ENCODE data around the gene THAP3.
"Not testable (repeated sequence)": the region's sequence is repeated elsewhere in the genome, so short reads cannot be mapped to it uniquely, and the experiment has no call there.

Gene THAP3

GRCh38 chr1:6597777-6598131 is 26.9 kb upstream of the THAP3 start:
- Histone ChIP-seq H3F3A (ENCODE audit: insufficient read depth, low read length) (no peaks in the 10 kb centered on the region), H3K4me1 (ENCODE audit: insufficient read depth, low read length, severe bottlenecking) (peaks cover 40% of the 10 kb centered on the region), H3K79me2 (ENCODE audit: insufficient read depth, low read length) (peaks cover 27% of the 10 kb centered on the region), H2AFZ (ENCODE audit: low read length) (no peak overlapping the region), H3K9me3 (ENCODE audit: low read length) (no peaks in the 10 kb centered on the region), H3K4me3 (ENCODE audit: low read depth, low read length, poor library complexity, severe bottlenecking) (no peak overlapping the region), H4K20me1 (ENCODE audit: insufficient read depth, low read length) (no peaks in the 10 kb centered on the region), H3K36me3 (ENCODE audit: insufficient read depth, low read length) (peaks cover 76% of the 10 kb centered on the region), H3K27me3 (ENCODE audit: insufficient read depth, low read length) (no peaks in the 10 kb centered on the region), H3K9me2 (ENCODE audit: low read depth, low read length) (no peaks in the 10 kb centered on the region), H3K9ac (ENCODE audit: low read length) (no peak overlapping the region), H3K27ac (ENCODE audit: low read depth, low read length, poor library complexity, severe bottlenecking) (no peak overlapping the region), H3K4me2 (ENCODE audit: low read length) (no peak overlapping the region)
- TF ChIP-seq EZH2 (IDR thresholded peaks at IDR 0.05; ENCODE audit: borderline replicate concordance, low read length), result no peak
- TF ChIP-seq, protein P1, sequence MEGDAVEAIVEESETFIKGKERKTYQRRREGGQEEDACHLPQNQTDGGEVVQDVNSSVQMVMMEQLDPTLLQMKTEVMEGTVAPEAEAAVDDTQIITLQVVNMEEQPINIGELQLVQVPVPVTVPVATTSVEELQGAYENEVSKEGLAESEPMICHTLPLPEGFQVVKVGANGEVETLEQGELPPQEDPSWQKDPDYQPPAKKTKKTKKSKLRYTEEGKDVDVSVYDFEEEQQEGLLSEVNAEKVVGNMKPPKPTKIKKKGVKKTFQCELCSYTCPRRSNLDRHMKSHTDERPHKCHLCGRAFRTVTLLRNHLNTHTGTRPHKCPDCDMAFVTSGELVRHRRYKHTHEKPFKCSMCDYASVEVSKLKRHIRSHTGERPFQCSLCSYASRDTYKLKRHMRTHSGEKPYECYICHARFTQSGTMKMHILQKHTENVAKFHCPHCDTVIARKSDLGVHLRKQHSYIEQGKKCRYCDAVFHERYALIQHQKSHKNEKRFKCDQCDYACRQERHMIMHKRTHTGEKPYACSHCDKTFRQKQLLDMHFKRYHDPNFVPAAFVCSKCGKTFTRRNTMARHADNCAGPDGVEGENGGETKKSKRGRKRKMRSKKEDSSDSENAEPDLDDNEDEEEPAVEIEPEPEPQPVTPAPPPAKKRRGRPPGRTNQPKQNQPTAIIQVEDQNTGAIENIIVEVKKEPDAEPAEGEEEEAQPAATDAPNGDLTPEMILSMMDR (IDR thresholded peaks at IDR 0.05; ENCODE audit: low read length), result no peak

GRCh38 chr1:6599141-6599975 is 25.3 kb upstream of the THAP3 start:
- Histone ChIP-seq H4K20me1 (ENCODE audit: insufficient read depth, low read length) (no peaks in the 10 kb centered on the region), H2AFZ (ENCODE audit: low read length) (no peak overlapping the region), H3K36me3 (ENCODE audit: insufficient read depth, low read length) (peaks cover 60% of the 10 kb centered on the region), H3K9me2 (ENCODE audit: low read depth, low read length) (no peaks in the 10 kb centered on the region), H3K79me2 (ENCODE audit: insufficient read depth, low read length) (peaks cover 27% of the 10 kb centered on the region), H3K4me1 (ENCODE audit: insufficient read depth, low read length, severe bottlenecking) (peaks cover 54% of the 10 kb centered on the region), H3K9me3 (ENCODE audit: low read length) (no peaks in the 10 kb centered on the region), H3K27ac (ENCODE audit: low read depth, low read length, poor library complexity, severe bottlenecking) (peak overlapping the region; percentile 63), H3F3A (ENCODE audit: insufficient read depth, low read length) (no peaks in the 10 kb centered on the region), H3K27me3 (ENCODE audit: insufficient read depth, low read length) (no peaks in the 10 kb centered on the region), H3K4me3 (ENCODE audit: low read depth, low read length, poor library complexity, severe bottlenecking) (peak overlapping the region; percentile 78), H3K4me2 (ENCODE audit: low read length) (peak overlapping the region; percentile 99), H3K9ac (ENCODE audit: low read length) (peak overlapping the region; percentile 58)
- TF ChIP-seq, protein P1 (IDR thresholded peaks at IDR 0.05; ENCODE audit: low read length), result no peak
- TF ChIP-seq EZH2 (IDR thresholded peaks at IDR 0.05; ENCODE audit: borderline replicate concordance, low read length), result no peak

- peaks cover 27% of the 10 kb centered on the region for H3K79me2 ChIP-seq (ENCODE audit: insufficient read depth, low read length)
- H3K27ac ChIP-seq (ENCODE audit: low read depth, low read length, poor library complexity, severe bottlenecking), result peak overlapping the region; percentile 81
- peak overlapping the region; percentile 95 for H3K9ac ChIP-seq (ENCODE audit: low read length)
Observed at GRCh38 chr1:6599991-6600390, 24.7 kb upstream of the THAP3 start.

More at GRCh38 chr1:6599991-6600390, 24.7 kb upstream of the THAP3 start:
- H3K4me1 ChIP-seq (ENCODE audit: insufficient read depth, low read length, severe bottlenecking), result peaks cover 56% of the 10 kb centered on the region
- H3K36me3 ChIP-seq (ENCODE audit: insufficient read depth, low read length), result peaks cover 54% of the 10 kb centered on the region
- H3K27me3 ChIP-seq (ENCODE audit: insufficient read depth, low read length); H2AFZ ChIP-seq (ENCODE audit: low read length); H3K9me3 ChIP-seq (ENCODE audit: low read length); H4K20me1 ChIP-seq (ENCODE audit: insufficient read depth, low read length); H3F3A ChIP-seq (ENCODE audit: insufficient read depth, low read length); H3K9me2 ChIP-seq (ENCODE audit: low read depth, low read length): not testable (repeated sequence)
- H3K4me2 ChIP-seq (ENCODE audit: low read length), result peak overlapping the region; percentile 99
- H3K4me3 ChIP-seq (ENCODE audit: low read depth, low read length, poor library complexity, severe bottlenecking), result peak overlapping the region; percentile 78
